ENCODE results near the gene SEC23A. TPM values are rescaled to one million over a fixed set of nuclear protein-coding genes. Genes with fewer than 3 reads are reported as not detected.

Gene SEC23A
- total and polyA plus RNA-seq, 2 of the 8 experiments (the other 6 are each of a cell fraction or from before 2014, with no cell fraction given) = 30.9 to 58.2 TPM

- no peak for FAIRE-seq
- Histone ChIP-seq H3K27ac (ENCODE audit: low read depth, low read length) (no peak overlapping the region), H3K36me3 (ENCODE audit: control insufficient read depth in 2 of 4, insufficient read depth in 4 of 4, low read length in 3 of 4) (peaks cover 3 to 63% (median 24%) of the 10 kb centered on the region in 4 experiments)
- TF ChIP-seq CEBPB (IDR thresholded peaks at IDR 0.05; ENCODE audit: low read depth, low read length) (no peak), RBBP5 (IDR thresholded peaks at IDR 0.05; ENCODE audit: borderline replicate concordance, low read depth, low read length) (no peak), USF2 (IDR thresholded peaks at IDR 0.05; ENCODE audit: low read length) (no peak), ZNF274 (IDR thresholded peaks at IDR 0.05; ENCODE audit: borderline replicate concordance, extremely low read depth, low read length) (no peak), CREB1 (IDR thresholded peaks at IDR 0.05) (no peak), CHD1 (IDR thresholded peaks at IDR 0.05; ENCODE audit: low read depth, low read length) (no peak), SP4 (IDR thresholded peaks at IDR 0.05; ENCODE audit: low read length) (no peak), MAX (IDR thresholded peaks at IDR 0.05) (no peak), GABPA (IDR thresholded peaks at IDR 0.05; ENCODE audit: borderline replicate concordance, insufficient read depth, low read length) (no peak), YY1 (IDR thresholded peaks at IDR 0.05; ENCODE audit: low read depth, low read length) (no peak), NANOG (IDR thresholded peaks at IDR 0.05; ENCODE audit: insufficient read depth, low read depth, low read length, poor library complexity, severe bottlenecking) (no peak), JUND (IDR thresholded peaks at IDR 0.05; ENCODE audit: low read length) (no peak), CHD2 (IDR thresholded peaks at IDR 0.05; ENCODE audit: low read length) (no peak), POLR2A (IDR thresholded peaks at IDR 0.05; ENCODE audit: control extremely low read depth in 1 of 2, low read depth in 2 of 2, low read length in 2 of 2) (no peak), POU5F1 (IDR thresholded peaks at IDR 0.05; ENCODE audit: low read depth, low read length) (no peak), RXRA (IDR thresholded peaks at IDR 0.05; ENCODE audit: insufficient read depth, low read depth, low read length) (no peak)
These were observed 67.7 kb downstream of the SEC23A start for GRCh38 chr14:39035336-39035735.

More at GRCh38 chr14:39035336-39035735, 67.7 kb downstream of the SEC23A start:
- no peak overlapping the region for H4K5ac ChIP-seq (ENCODE audit: insufficient read length, low read depth, low read length)
- H3K18ac ChIP-seq (ENCODE audit: extremely low read depth, low read length) = no peak overlapping the region
- H3K27me3 ChIP-seq (replicated peaks in 1 of 4; ENCODE audit: control insufficient read depth in 3 of 4, extremely low read depth in 1 of 4, insufficient read depth in 3 of 4, low read length in 3 of 4) = peaks cover 0 to 1% (median 0%) of the 10 kb centered on the region in 4 experiments; a peak in 1 of 7 replicates
- H3K9ac ChIP-seq (replicated peaks in 1 of 4; ENCODE audit: extremely low read depth in 1 of 4, low read depth in 3 of 4, low read length in 3 of 4) = no peak overlapping the region
- no peak overlapping the region for H3K4ac ChIP-seq (replicated peaks; ENCODE audit: insufficient read length, low read depth, low read length)
- H3K9me3 ChIP-seq (ENCODE audit: insufficient read depth in 2 of 2, low read depth in 1 of 2, low read length in 1 of 2) = no peaks in the 10 kb centered on the region
- H3K4me3 ChIP-seq (ENCODE audit: extremely low read depth in 1 of 4, insufficient read depth in 2 of 4, low read depth in 3 of 4, low read length in 4 of 4) = no peak overlapping the region
- no peak overlapping the region for H2AFZ ChIP-seq (ENCODE audit: low read length)
- H2AK5ac ChIP-seq (ENCODE audit: low read depth, low read length) = no peak overlapping the region
- no peak overlapping the region for H3K23ac ChIP-seq (ENCODE audit: insufficient read length)
- H3K4me2 ChIP-seq (ENCODE audit: insufficient read depth in 1 of 2, low read depth in 2 of 2, low read length in 2 of 2) = no peak overlapping the region
- H3K79me1 ChIP-seq (ENCODE audit: low read depth, low read length) = no peaks in the 10 kb centered on the region
- H3K79me2 ChIP-seq (ENCODE audit: control insufficient read depth in 1 of 2, insufficient read depth in 2 of 2, low read length in 2 of 2) = no peaks in the 10 kb centered on the region
- no peak overlapping the region for H2BK12ac ChIP-seq (ENCODE audit: low read depth, low read length)
- H3K4me1 ChIP-seq (replicated peaks in 1 of 4; ENCODE audit: control insufficient read depth in 3 of 4, insufficient read depth in 4 of 4, low read length in 3 of 4) = no peaks in the 10 kb centered on the region
- no peak overlapping the region for H2BK5ac ChIP-seq (ENCODE audit: low read depth, low read length)
- ChIA-PET POLR2A (ENCODE audit: partially characterized antibody) (no interaction called here), CTCF (ENCODE audit: partially characterized antibody) (interaction anchor here (0.8 to 2.4 kb wide), 12 partner anchors 11 to 359 kb away, joined by 3 to 14 read pairs (median 6); no protein-coding TSS in a partner anchor)
- H4K20me1 ChIP-seq (replicated peaks in 1 of 2; ENCODE audit: control insufficient read depth in 1 of 2, insufficient read depth in 2 of 2, low read length in 2 of 2) = no peaks in the 10 kb centered on the region
- no peak for DNase-seq (ENCODE audit: low read depth in 1 of 2, low spot score in 2 of 2)
- no peak overlapping the region for H3K56ac ChIP-seq (replicated peaks; ENCODE audit: insufficient read length, low read depth, low read length)
- H2BK20ac ChIP-seq (ENCODE audit: low read length) = no peak overlapping the region
- H4K8ac ChIP-seq (ENCODE audit: extremely low read depth, insufficient read depth, low read length) = no peak overlapping the region
- no peak overlapping the region for H4K91ac ChIP-seq (replicated peaks; ENCODE audit: insufficient read length, low read length)
- H3K23me2 ChIP-seq (ENCODE audit: low read depth, low read length) = peaks cover 2% of the 10 kb centered on the region; the same call in 1 of the 2 replicates
- no peak overlapping the region for H2BK120ac ChIP-seq (replicated peaks; ENCODE audit: low read depth, low read length)
- no peak overlapping the region for H3K14ac ChIP-seq (ENCODE audit: insufficient read length)
- H2BK15ac ChIP-seq (ENCODE audit: low read length) = no peak overlapping the region

Data from H1 (cell line).